ENCODE data around the gene BMPR1A.
A peak's percentile ranks its signal among the peaks of the same experiment; 100 is the strongest.
"Not testable (repeated sequence)": the region's sequence is repeated elsewhere in the genome, so short reads cannot be mapped to it uniquely, and the experiment has no call there.

Gene BMPR1A

GRCh38 chr10:86730227-86730626 lies 26.2 kb upstream of the BMPR1A start:
- DNase-seq (ENCODE audit: low read depth): no peak

- DNase-seq (ENCODE audit: low read depth): no peak
Measured at GRCh38 chr10:86732771-86733170, 23.6 kb upstream of the BMPR1A start.

- no peak for DNase-seq (ENCODE audit: low read depth)
Measured at GRCh38 chr10:86733260-86733671, 23.2 kb upstream of the BMPR1A start.

- no peak for DNase-seq (ENCODE audit: low read depth)
Measured at GRCh38 chr10:86734207-86734988, 22.0 kb upstream of the BMPR1A start.

- not testable (repeated sequence) for DNase-seq (ENCODE audit: low read depth)
Measured at GRCh38 chr10:86735278-86735677, 21.1 kb upstream of the BMPR1A start.

- DNase-seq (ENCODE audit: low read depth): no peak
Measured at GRCh38 chr10:86742230-86742629, 14.2 kb upstream of the BMPR1A start.

GRCh38 chr10:86744067-86744725 lies 12.2 kb upstream of the BMPR1A start:
- no peak for DNase-seq (ENCODE audit: low read depth)

- no peak for DNase-seq (ENCODE audit: low read depth)
Measured at GRCh38 chr10:86747796-86748581, 8.4 kb upstream of the BMPR1A start.

- no peak for DNase-seq (ENCODE audit: low read depth)
Measured at GRCh38 chr10:86749854-86750253, 6.6 kb upstream of the BMPR1A start.

- DNase-seq (ENCODE audit: low read depth): no peak
Measured at GRCh38 chr10:86751477-86751876, 4.9 kb upstream of the BMPR1A start.

- no peak for DNase-seq (ENCODE audit: low read depth)
Measured at GRCh38 chr10:86752311-86752710, 4.1 kb upstream of the BMPR1A start.

GRCh38 chr10:86753051-86753450 lies 3.4 kb upstream of the BMPR1A start:
- DNase-seq (ENCODE audit: low read depth): no peak

- no peak for DNase-seq (ENCODE audit: low read depth)
Measured at GRCh38 chr10:86753638-86754434, 2.6 kb upstream of the BMPR1A start.

- DNase-seq (ENCODE audit: low read depth): no peak
Measured at GRCh38 chr10:86755454-86755739, 1.0 kb upstream of the BMPR1A start.

- DNase-seq (ENCODE audit: low read depth): peak; percentile 21
Measured at GRCh38 chr10:86755740-86756510, 494 bp upstream of the BMPR1A start.

- no peak for DNase-seq (ENCODE audit: low read depth)
Measured at GRCh38 chr10:86757113-86757972, 924 bp downstream of the BMPR1A start.

GRCh38 chr10:86758189-86759072 lies 2.0 kb downstream of the BMPR1A start:
- no peak for DNase-seq (ENCODE audit: low read depth)

- no peak for DNase-seq (ENCODE audit: low read depth)
Measured at GRCh38 chr10:86759073-86759672, 2.8 kb downstream of the BMPR1A start.

GRCh38 chr10:86763404-86763803 lies 7.0 kb downstream of the BMPR1A start:
- DNase-seq (ENCODE audit: low read depth): no peak
